Measurements from ENCODE around the gene UQCR11.

- no peak for TF ChIP-seq CTCF (IDR thresholded peaks at IDR 0.05)
- no peak for TF ChIP-seq POLR2A (IDR thresholded peaks at IDR 0.05)
Measured at GRCh38 chr19:1601613-1602064, 3.6 kb downstream of the UQCR11 start.
